ENCODE data around the gene MITF. TPM values are rescaled to one million over a fixed set of nuclear protein-coding genes. Genes with fewer than 3 reads are reported as not detected.

The MITF gene
- polyA plus RNA-seq, 1 donor from 2014 or later, result not detected

- Histone ChIP-seq H3K9me3 (ENCODE audit: low read length) (no peaks in the 10 kb centered on the region), H3K27ac (ENCODE audit: low read length) (no peak overlapping the region), H3K79me2 (replicated peaks; ENCODE audit: insufficient read depth, low read length) (no peaks in the 10 kb centered on the region), H4K20me1 (ENCODE audit: insufficient read depth) (no peaks in the 10 kb centered on the region), H3K27me3 (ENCODE audit: insufficient read depth, low read depth, low read length) (no peaks in the 10 kb centered on the region), H3F3A (ENCODE audit: insufficient read depth, low read length, poor library complexity, severe bottlenecking) (no peaks in the 10 kb centered on the region), H2AFZ (ENCODE audit: low read depth, low read length) (no peak overlapping the region), H3K9me2 (ENCODE audit: insufficient read depth, low read length) (no peaks in the 10 kb centered on the region), H3K4me3 (ENCODE audit: low read length) (no peak overlapping the region), H3K4me2 (ENCODE audit: low read length) (no peak overlapping the region), H3K9ac (ENCODE audit: low read length) (no peak overlapping the region), H3K36me3 (ENCODE audit: insufficient read depth, low read length) (no peaks in the 10 kb centered on the region)
- no peak for TF ChIP-seq REST (IDR thresholded peaks at IDR 0.05; ENCODE audit: borderline replicate concordance)
- no peak for TF ChIP-seq TAF1 (IDR thresholded peaks at IDR 0.05; ENCODE audit: low read depth)
- no peak for TF ChIP-seq EP300 (conservative IDR thresholded peaks at IDR 0.05; ENCODE audit: poor library complexity, severe bottlenecking)
- TF ChIP-seq EZH2 (IDR thresholded peaks at IDR 0.05; ENCODE audit: borderline replicate concordance, insufficient read depth, low read length, poor library complexity, severe bottlenecking), result no peak
- no peak for TF ChIP-seq CTCF (IDR thresholded peaks at IDR 0.05; ENCODE audit: poor library complexity, severe bottlenecking)
- no peak for TF ChIP-seq SMC3 (conservative IDR thresholded peaks at IDR 0.05; ENCODE audit: poor library complexity)
- TF ChIP-seq RAD21 (conservative IDR thresholded peaks at IDR 0.05), result no peak
- TF ChIP-seq POLR2AphosphoS5 (IDR thresholded peaks at IDR 0.05), result no peak
- TF ChIP-seq MXI1 (conservative IDR thresholded peaks at IDR 0.05; ENCODE audit: poor library complexity, severe bottlenecking), result no peak
These were observed 19.6 kb upstream of the MITF start for GRCh38 chr3:69719587-69720122.

- no peaks in the 10 kb centered on the region for H3F3A ChIP-seq (ENCODE audit: insufficient read depth, low read length, poor library complexity, severe bottlenecking)
- H3K36me3 ChIP-seq (ENCODE audit: insufficient read depth, low read length), result no peaks in the 10 kb centered on the region
- no peaks in the 10 kb centered on the region for H3K9me3 ChIP-seq (ENCODE audit: low read length)
- H2AFZ ChIP-seq (ENCODE audit: low read depth, low read length), result no peak overlapping the region
- H3K4me2 ChIP-seq (ENCODE audit: low read length), result no peak overlapping the region
- no peaks in the 10 kb centered on the region for H3K27me3 ChIP-seq (ENCODE audit: insufficient read depth, low read depth, low read length)
- H3K9me2 ChIP-seq (ENCODE audit: insufficient read depth, low read length), result no peaks in the 10 kb centered on the region
- H3K27ac ChIP-seq (ENCODE audit: low read length), result no peak overlapping the region
- no peaks in the 10 kb centered on the region for H3K79me2 ChIP-seq (replicated peaks; ENCODE audit: insufficient read depth, low read length)
- no peak overlapping the region for H3K4me3 ChIP-seq (ENCODE audit: low read length)
- TF ChIP-seq MXI1 (conservative IDR thresholded peaks at IDR 0.05; ENCODE audit: poor library complexity, severe bottlenecking) (no peak), EP300 (conservative IDR thresholded peaks at IDR 0.05; ENCODE audit: poor library complexity, severe bottlenecking) (no peak), EZH2 (IDR thresholded peaks at IDR 0.05; ENCODE audit: borderline replicate concordance, insufficient read depth, low read length, poor library complexity, severe bottlenecking) (no peak), SMC3 (conservative IDR thresholded peaks at IDR 0.05; ENCODE audit: poor library complexity) (no peak), TAF1 (IDR thresholded peaks at IDR 0.05; ENCODE audit: low read depth) (no peak), REST (IDR thresholded peaks at IDR 0.05; ENCODE audit: borderline replicate concordance) (no peak), POLR2AphosphoS5 (IDR thresholded peaks at IDR 0.05) (no peak), CTCF (IDR thresholded peaks at IDR 0.05; ENCODE audit: poor library complexity, severe bottlenecking) (no peak), RAD21 (conservative IDR thresholded peaks at IDR 0.05) (no peak)
- no peaks in the 10 kb centered on the region for H4K20me1 ChIP-seq (ENCODE audit: insufficient read depth)
- H3K9ac ChIP-seq (ENCODE audit: low read length), result no peak overlapping the region
These were observed 18.4 kb upstream of the MITF start for GRCh38 chr3:69720824-69721223.
